ENCODE results near the gene PDLIM7. TPM values are rescaled to one million over a fixed set of nuclear protein-coding genes. Genes with fewer than 3 reads are reported as not detected.

Gene PDLIM7
- total and polyA plus RNA-seq, 11 donors, result 36.3 to 124 (median 52.5) TPM

GRCh38 chr5:177490311-177490991, 7.0 kb downstream of the PDLIM7 start:
- WGBS, 4 donors, result 78 to 93% (median 89%) methylated on average over 15 of the region's 15 CpGs
- TF ChIP-seq POLR2A (IDR thresholded peaks at IDR 0.05) (no peak), CTCF (IDR thresholded peaks at IDR 0.05) (no peak)
- peaks cover 3 to 40% (median 29%) of the 10 kb centered on the region in 12 donors for H3K4me1 ChIP-seq
- intact Hi-C loops (cut with DNase I), result no loop called here
- no peaks in the 10 kb centered on the region for H3K9me3 ChIP-seq
- DNase-seq (no peak), ATAC-seq (no peak)
- H3K27me3 ChIP-seq, result no peaks in the 10 kb centered on the region
- no peak overlapping the region for H3K4me3 ChIP-seq
- H3K36me3 ChIP-seq, result peaks cover 0 to 86% (median 74%) of the 10 kb centered on the region in 9 donors
- H3K27ac ChIP-seq, result peak overlapping the region in 1 of 12 donors; percentile 96

GRCh38 chr5:177489119-177489716, 8.2 kb downstream of the PDLIM7 start:
- H3K4me1 ChIP-seq, result peaks cover 0 to 31% (median 17%) of the 10 kb centered on the region in 12 donors
- H3K27me3 ChIP-seq, result no peaks in the 10 kb centered on the region
- WGBS, 4 donors, result 80 to 87% (median 84%) methylated on average over 25 to 26 of the region's 26 CpGs
- peaks cover 0 to 95% (median 81%) of the 10 kb centered on the region in 9 donors for H3K36me3 ChIP-seq
- H3K9me3 ChIP-seq, result no peaks in the 10 kb centered on the region
- TF ChIP-seq POLR2A (IDR thresholded peaks at IDR 0.05) (no peak), CTCF (IDR thresholded peaks at IDR 0.05) (no peak)
- peak overlapping the region in 1 of 12 donors; percentile 96 for H3K27ac ChIP-seq
- intact Hi-C loops (cut with DNase I), result no loop called here
- DNase-seq, result peak in 1 of 5 donors; percentile 67
- no peak for ATAC-seq
- H3K4me3 ChIP-seq, result no peak overlapping the region

- peaks cover 0 to 19% (median 4%) of the 10 kb centered on the region in 12 donors for H3K4me1 ChIP-seq
- H3K4me3 ChIP-seq, result no peak overlapping the region
- no peaks in the 10 kb centered on the region for H3K9me3 ChIP-seq
- ATAC-seq (no peak), DNase-seq (no peak)
- peaks cover 0 to 94% (median 87%) of the 10 kb centered on the region in 9 donors for H3K36me3 ChIP-seq
- 87 to 93% (median 93%) methylated on average over 15 of the region's 15 CpGs for WGBS, 4 donors
- peak overlapping the region in 1 of 12 donors; percentile 67 for H3K27ac ChIP-seq
- TF ChIP-seq CTCF (IDR thresholded peaks at IDR 0.05), result no peak
- no peaks in the 10 kb centered on the region for H3K27me3 ChIP-seq
- intact Hi-C loops (cut with DNase I), result no loop called here
Observed at GRCh38 chr5:177487975-177488374, 9.4 kb downstream of the PDLIM7 start.

- 91 to 94% (median 93%) methylated on average over 8 of the region's 8 CpGs for WGBS, 4 donors
- intact Hi-C loops (cut with DNase I), result no loop called here
- H3K36me3 ChIP-seq, result peaks cover 0 to 89% (median 82%) of the 10 kb centered on the region in 9 donors
- no peaks in the 10 kb centered on the region for H3K27me3 ChIP-seq
- peaks cover 0 to 11% (median 0%) of the 10 kb centered on the region in 12 donors for H3K4me1 ChIP-seq
- TF ChIP-seq POLR2A (IDR thresholded peaks at IDR 0.05), result no peak
- no peak overlapping the region for H3K4me3 ChIP-seq
- no peak for ATAC-seq
- peak overlapping the region in 1 of 12 donors; percentile 67 for H3K27ac ChIP-seq
- H3K9me3 ChIP-seq, result no peaks in the 10 kb centered on the region
- DNase-seq, result no peak
Observed at GRCh38 chr5:177487144-177487543, 10.3 kb downstream of the PDLIM7 start.

Measured in heart left ventricle (tissue), 16 donors.